HG03039 (cell line): Measurements from ENCODE around the gene EXOC7.
"Not testable (repeated sequence)": the region's sequence is repeated elsewhere in the genome, so short reads cannot be mapped to it uniquely, and the experiment has no call there.

ENCODE experiments used
- ATAC-seq: cut with Tn5 transposase; IDR thresholded peaks from one replicate; pipeline ENCODE4 v1.9.1; 2021; ENCODE audit warnings: mild to moderate bottlenecking, moderate library complexity; ENCODE audit not compliant: unreplicated experiment

EXOC7 gene

GRCh38 chr17:76046064-76046463, 57.5 kb downstream of the EXOC7 start:
- no peak for ATAC-seq

- ATAC-seq = not testable (repeated sequence)
These were observed 59.0 kb downstream of the EXOC7 start for GRCh38 chr17:76044475-76045007.

GRCh38 chr17:76042868-76043267, 60.7 kb downstream of the EXOC7 start:
- ATAC-seq = not testable (repeated sequence)

GRCh38 chr17:76040376-76040775, 63.2 kb downstream of the EXOC7 start:
- no peak for ATAC-seq

- ATAC-seq = no peak
These were observed 64.5 kb downstream of the EXOC7 start for GRCh38 chr17:76039121-76039520.

- ATAC-seq = no peak
These were observed 65.5 kb downstream of the EXOC7 start for GRCh38 chr17:76038050-76038449.

GRCh38 chr17:76036497-76037261, 66.9 kb downstream of the EXOC7 start:
- no peak for ATAC-seq

GRCh38 chr17:76034428-76035350, 68.9 kb downstream of the EXOC7 start:
- no peak for ATAC-seq

- no peak for ATAC-seq
These were observed 70.4 kb downstream of the EXOC7 start for GRCh38 chr17:76033139-76033538.

- no peak for ATAC-seq
These were observed 70.8 kb downstream of the EXOC7 start for GRCh38 chr17:76032780-76033108.

- no peak for ATAC-seq
These were observed 71.4 kb downstream of the EXOC7 start for GRCh38 chr17:76032073-76032779.
